Midbrain (tissue), 1 donor: ENCODE measurements around the gene NKAIN2.
A peak's percentile ranks its signal among the peaks of the same experiment; 100 is the strongest.

Experiments used
- DNase-seq: peaks from one replicate; lab custom pipeline; 2025; lab: John Stamatoyannopoulos, UW

Gene NKAIN2

GRCh38 chr6:124829822-124830221 is 1026.2 kb downstream of the NKAIN2 start:
- DNase-seq = no peak

DNA sequence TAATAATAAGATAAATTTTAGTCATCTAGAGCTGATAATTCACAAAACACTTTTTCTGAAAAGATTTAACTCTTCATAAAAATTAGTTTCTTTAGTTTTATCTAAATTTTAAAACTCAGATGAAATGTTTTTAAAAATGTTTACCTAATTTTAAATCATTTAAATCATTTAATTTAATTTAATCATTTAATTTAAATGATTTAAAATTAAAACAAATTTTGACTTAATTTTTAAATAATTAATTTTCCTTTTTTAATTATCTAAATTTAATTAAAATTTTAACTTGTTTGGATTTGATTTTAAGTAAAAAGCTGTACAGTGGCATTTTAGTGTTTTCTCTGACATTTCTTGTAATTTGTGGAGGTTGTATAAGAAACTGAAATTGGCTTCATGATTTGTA is 1026.8 kb downstream of the NKAIN2 start:
- DNase-seq = no peak

DNA sequence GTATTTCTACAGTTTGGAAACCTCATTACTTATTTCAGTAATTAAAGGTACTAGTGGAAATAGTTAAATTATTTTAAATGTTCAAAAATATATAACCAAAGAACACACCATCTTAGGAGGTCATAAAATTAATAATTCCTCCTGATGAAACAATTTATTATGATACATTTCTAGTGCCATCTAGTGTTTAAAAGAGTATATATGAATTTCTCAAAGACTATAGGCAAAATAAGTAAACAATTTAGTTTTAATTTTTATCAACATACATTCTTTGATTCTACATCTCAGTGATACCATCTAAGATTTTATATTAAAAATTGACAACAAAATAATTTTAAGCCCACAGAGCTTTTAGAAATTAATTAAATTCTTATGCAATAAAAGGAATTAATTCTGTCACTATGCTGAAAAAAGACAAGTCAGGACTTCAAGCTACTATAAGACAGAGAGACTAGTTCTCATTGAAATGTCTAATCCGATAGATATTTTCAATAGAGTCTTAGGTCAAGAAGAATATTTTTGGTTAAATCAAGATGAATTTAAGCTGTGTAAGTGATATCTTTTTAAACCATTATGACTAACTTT is 1050.8 kb downstream of the NKAIN2 start:
- DNase-seq = no peak

- no peak for DNase-seq
Observed at GRCh38 chr6:124857746-124858145, 1054.1 kb downstream of the NKAIN2 start.

DNA sequence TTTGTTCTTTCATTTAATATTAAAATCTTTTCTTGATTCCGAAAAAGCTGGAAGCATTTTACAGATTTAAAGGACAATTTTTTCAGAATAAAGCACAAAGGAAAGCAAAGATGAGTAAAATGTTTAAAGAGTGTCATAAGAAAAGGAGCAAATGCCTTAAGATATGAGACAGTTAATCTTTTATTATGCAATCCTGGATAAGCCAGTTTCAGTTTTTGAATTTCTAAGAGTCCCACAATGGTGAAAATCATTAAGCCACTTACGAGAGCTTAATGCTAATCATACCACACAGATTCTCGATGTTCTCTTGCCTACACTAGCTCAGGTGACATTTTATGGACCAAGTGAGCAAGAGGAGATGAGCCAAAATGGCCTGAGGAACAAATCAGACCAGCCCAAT is 1054.9 kb downstream of the NKAIN2 start:
- no peak for DNase-seq

- DNase-seq = no peak
Observed at GRCh38 chr6:124859366-124859765, 1055.7 kb downstream of the NKAIN2 start.

GRCh38 chr6:124866040-124866439 is 1062.4 kb downstream of the NKAIN2 start:
- no peak for DNase-seq

DNA sequence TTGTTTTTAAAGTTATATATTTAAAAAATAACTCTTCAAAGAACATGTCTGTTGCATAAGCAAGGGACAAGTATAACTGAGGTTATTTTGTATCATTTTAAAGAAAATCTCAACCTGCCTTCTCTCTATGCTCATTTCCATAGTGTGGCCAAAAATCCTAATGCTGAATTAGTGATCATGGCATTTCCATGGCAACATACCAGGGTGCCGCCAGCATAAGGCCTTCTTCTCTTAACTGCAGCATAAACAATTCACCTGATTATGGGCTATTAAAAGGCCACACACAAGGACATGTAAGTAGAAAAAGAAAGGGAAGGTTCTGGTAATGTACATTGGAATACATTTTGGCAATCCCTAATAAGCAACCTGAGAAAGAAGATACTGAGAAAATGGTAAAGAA is 1063.5 kb downstream of the NKAIN2 start:
- no peak for DNase-seq

- DNase-seq = no peak
Observed at GRCh38 chr6:124868481-124868880, 1064.8 kb downstream of the NKAIN2 start.

- DNase-seq = no peak
Observed at GRCh38 chr6:124869416-124869815, 1065.8 kb downstream of the NKAIN2 start.

- peak; percentile 2 for DNase-seq
Observed at GRCh38 chr6:124870611-124871459, 1067.2 kb downstream of the NKAIN2 start.

GRCh38 chr6:124872361-124873065 is 1068.8 kb downstream of the NKAIN2 start:
- DNase-seq = no peak

GRCh38 chr6:124873066-124873410 is 1069.4 kb downstream of the NKAIN2 start:
- DNase-seq = no peak
